GM19240 (cell line): ENCODE data around the gene ITFG1.

Experiments used
- DNase-seq: peaks from one replicate; pipeline ENCODE4 v3.0.0; 2011; ENCODE audit warnings: low spot score; ENCODE audit not compliant: insufficient read length

ITFG1 gene

GRCh38 chr16:47460711-47461597 lies at the start of gene ITFG1, which contains the start of gene PHKB:
TSS of gene ITFG1 (minus strand) at chr16:47461063. CDS start at chr16:47461045, 18 bp downstream.
TSS of gene PHKB (plus strand) at chr16:47461331. CDS start at chr16:47461351, 20 bp downstream.
- DNase-seq, result peak; percentile 31

GRCh38 chr16:47507701-47508100 lies 46.8 kb upstream of the ITFG1 start:
- no peak for DNase-seq

GRCh38 chr16:47506800-47507199 lies 45.9 kb upstream of the ITFG1 start:
- DNase-seq, result no peak

GRCh38 chr16:47504599-47504998 lies 43.7 kb upstream of the ITFG1 start:
- no peak for DNase-seq

GRCh38 chr16:47503936-47504335 lies 43.1 kb upstream of the ITFG1 start:
- DNase-seq, result no peak

GRCh38 chr16:47499700-47500264 lies 38.9 kb upstream of the ITFG1 start:
- no peak for DNase-seq

GRCh38 chr16:47499080-47499699 lies 38.3 kb upstream of the ITFG1 start:
- DNase-seq, result no peak

- DNase-seq, result peak; percentile 15
Measured at GRCh38 chr16:47493381-47494337, 32.8 kb upstream of the ITFG1 start.

- DNase-seq, result peak; percentile 2
Measured at GRCh38 chr16:47492428-47493377, 31.8 kb upstream of the ITFG1 start.

GRCh38 chr16:47492036-47492427 lies 31.2 kb upstream of the ITFG1 start:
- DNase-seq, result no peak

- no peak for DNase-seq
Measured at GRCh38 chr16:47490471-47490870, 29.6 kb upstream of the ITFG1 start.

GRCh38 chr16:47488051-47488450 lies 27.2 kb upstream of the ITFG1 start:
- DNase-seq, result no peak

- no peak for DNase-seq
Measured at GRCh38 chr16:47486856-47487255, 26.0 kb upstream of the ITFG1 start.

GRCh38 chr16:47483616-47484015 lies 22.8 kb upstream of the ITFG1 start:
- DNase-seq, result no peak

- no peak for DNase-seq
Measured at GRCh38 chr16:47481698-47482374, 21.0 kb upstream of the ITFG1 start.

- no peak for DNase-seq
Measured at GRCh38 chr16:47480410-47480809, 19.5 kb upstream of the ITFG1 start.

- no peak for DNase-seq
Measured at GRCh38 chr16:47477679-47478078, 16.8 kb upstream of the ITFG1 start.

- no peak for DNase-seq
Measured at GRCh38 chr16:47476654-47477345, 15.9 kb upstream of the ITFG1 start.

GRCh38 chr16:47475786-47476185 lies 14.9 kb upstream of the ITFG1 start:
- no peak for DNase-seq
